Posterior vena cava (tissue), 2 donors: ENCODE measurements around the gene ANAPC10. TPM values are rescaled to one million over a fixed set of nuclear protein-coding genes. Genes with fewer than 3 reads are reported as not detected.
"Not testable (repeated sequence)": the region's sequence is repeated elsewhere in the genome, so short reads cannot be mapped to it uniquely, and the experiment has no call there.

Experiments
- DNase-seq: peaks from one replicate; pipeline ENCODE4 v3.0.0-alpha.2; 2020; ENCODE audit warnings: low spot score
- intact Hi-C, 2 donors: fragments of 100-400 bp; cut with DNase I; formaldehyde crosslinking; loops; one replicate each; pipeline versions ENCODE4 v1.14.1 to v1.14.2; 2022 to 2023
- total RNA-seq, 2 donors: library from RNA; stranded (reverse); fragmentation: NEBNext Ultra II Directional; extraction: Animal tissue kit (Norgen Biotek cat#: 25700); gene quantifications; one replicate each; pipeline ENCODE4 v1.2.1, GENCODE V29; 2021
- donor health status: DM: yes; HTN: yes; CAD: no.
- donor health status: DM: yes; HTN: yes; CAD: no.

ANAPC10 gene
- total RNA-seq, 2 donors from 2014 or later = 16.6 to 18.6 TPM

DNA sequence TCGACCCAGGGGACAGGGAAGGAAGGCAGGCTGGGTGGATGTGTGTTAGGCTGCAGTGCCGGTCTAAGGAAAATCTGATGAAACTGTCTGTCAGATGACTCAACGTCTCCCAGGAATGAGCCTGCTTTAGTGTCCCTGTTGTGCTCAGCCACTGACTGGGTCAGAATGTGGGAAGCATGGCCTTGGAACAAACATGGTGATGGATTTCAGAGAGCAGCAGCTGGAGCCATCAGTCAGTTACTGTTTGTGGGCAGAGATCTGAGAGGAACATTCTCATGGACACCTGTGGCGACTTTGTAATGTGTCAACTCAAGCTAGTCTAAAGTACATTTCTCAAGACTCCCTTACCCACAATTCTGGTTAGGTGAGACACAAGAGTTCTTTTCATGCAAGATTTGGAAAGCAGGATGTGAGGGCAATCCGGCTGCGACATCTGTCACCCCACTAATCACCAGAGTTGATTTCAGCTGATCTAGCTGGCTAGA, 63.2 kb downstream of the ANAPC10 start:
- intact Hi-C loops = no loop called here
- DNase-seq = no peak

DNA sequence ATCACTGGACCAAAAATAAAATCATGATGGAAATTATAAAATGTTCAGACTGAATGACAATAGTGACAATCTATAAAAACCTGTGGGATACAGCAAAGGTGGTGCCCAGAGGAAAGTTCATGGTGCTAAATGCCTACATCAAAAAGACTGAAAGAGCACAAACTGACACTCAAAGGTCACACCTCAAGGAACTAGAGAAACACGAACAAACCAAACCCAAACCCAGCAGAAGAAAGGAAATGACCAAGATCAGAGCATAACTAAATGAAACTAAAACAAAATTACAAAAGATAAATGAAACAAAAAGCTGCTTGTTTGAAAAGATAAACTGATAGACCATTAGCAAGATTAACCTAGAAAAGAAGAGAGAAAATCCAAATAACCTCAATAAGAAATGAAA, 78.7 kb downstream of the ANAPC10 start:
- DNase-seq = no peak
- intact Hi-C loops = no loop called here

DNA sequence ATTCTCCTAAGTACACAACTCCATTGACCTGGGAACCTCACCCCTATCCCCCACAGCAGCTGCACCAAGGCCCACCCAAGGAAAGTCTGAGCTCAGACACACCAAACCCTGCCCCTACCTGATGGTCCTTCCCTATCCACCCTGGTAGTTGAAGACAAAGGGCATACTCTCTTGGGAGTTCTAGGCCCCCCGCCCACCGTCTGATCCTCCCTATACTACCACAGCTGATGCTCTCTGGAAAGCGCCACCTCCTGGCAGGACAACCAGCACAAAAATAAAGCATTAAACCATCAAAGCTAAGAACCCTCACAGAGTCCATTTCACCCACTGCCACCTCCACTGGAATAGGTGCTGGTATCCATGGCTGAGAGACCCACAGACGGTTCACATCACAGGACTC, 83.6 kb downstream of the ANAPC10 start:
- intact Hi-C loops = loop anchor here in 1 of 2 donors (5.0 kb wide), 1 partner anchor 362 kb away; no protein-coding TSS in a partner anchor
- no peak for DNase-seq

DNA sequence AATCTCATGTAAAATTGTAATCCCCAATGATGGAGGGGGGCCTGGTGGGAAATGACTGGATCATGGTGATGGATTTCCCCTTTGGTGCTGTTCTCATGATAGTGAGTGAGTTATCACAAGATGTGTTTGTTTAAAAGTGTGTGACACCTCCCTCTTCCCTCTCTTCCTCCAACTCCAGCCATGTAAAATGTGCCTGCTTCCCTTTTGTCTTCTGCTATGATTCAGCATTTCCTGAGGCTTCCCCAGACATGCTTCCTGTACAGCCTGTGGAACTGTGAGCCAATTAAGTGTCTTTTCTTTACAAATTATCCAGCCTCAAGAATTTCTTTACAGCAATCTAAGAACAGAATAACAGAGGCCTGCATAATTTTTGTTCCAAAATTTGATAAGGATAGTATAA, 85.2 kb downstream of the ANAPC10 start:
- intact Hi-C loops = loop anchor here in 1 of 2 donors (5.0 kb wide), 1 partner anchor 361 kb away; no protein-coding TSS in a partner anchor

DNA sequence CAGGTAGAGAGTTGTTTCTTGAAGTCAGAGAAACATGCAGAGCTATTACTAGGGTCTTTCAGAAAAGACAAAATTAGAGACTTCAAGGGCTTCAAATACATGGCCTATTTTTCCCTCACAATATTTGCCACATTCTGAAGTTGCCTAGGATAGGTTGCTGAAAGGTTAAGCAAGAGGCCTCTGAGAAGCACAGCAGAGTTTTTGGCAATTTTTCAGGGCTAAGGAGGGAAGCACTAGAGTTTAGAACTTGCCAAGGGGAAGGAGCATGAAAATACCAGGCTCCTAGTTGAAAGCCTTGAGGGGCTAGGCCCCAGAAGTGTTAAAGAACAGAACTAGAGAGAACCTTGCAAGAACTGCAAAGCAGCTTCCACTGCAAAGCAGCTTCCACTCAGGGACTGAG, 86.4 kb downstream of the ANAPC10 start:
- DNase-seq = no peak
- intact Hi-C loops = loop anchor here in 1 of 2 donors (5.0 kb wide), 1 partner anchor 359 kb away; no protein-coding TSS in a partner anchor

More for the DNA sequence above, 85.2 kb downstream of the ANAPC10 start:
- no peak for DNase-seq

DNA sequence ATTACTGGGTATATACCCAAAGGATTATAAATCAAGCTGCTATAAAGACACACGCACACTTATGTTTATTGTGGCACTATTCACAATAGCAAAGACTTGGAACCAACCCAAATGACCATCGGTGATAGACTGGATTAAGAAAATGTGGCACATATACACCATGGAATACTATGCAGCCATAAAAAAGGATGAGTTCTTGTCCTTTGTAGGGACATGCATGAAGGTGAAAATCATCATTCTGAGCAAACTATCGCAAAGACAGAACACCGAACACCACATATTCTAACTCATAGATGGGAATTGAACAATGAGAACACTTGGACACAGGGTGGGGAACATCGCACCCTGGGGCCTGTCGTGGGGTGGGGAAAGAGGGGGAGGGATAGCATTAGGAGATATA, 87.7 kb downstream of the ANAPC10 start:
- intact Hi-C loops = loop anchor here in 1 of 2 donors (5.0 kb wide), 1 partner anchor 358 kb away; no protein-coding TSS in a partner anchor
- DNase-seq = not testable (repeated sequence)

DNA sequence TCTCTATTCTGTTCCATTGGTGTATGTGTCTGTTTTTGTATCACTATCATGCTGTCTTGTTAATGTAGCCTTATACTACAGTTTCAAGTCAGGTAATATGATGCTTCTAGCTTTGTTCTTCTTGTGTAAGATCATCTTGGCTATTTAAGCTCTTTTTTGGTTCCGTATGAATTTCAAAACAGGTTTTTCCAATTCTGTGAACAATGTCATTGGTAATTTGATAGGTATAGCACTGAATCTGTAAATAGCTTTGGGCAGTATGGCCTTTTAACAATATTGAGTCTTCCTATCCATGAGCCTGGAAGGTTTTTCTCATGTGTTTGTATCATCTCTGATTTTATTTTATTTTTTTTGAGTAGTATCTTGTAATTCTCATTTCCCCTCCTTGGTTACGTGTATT, 94.3 kb downstream of the ANAPC10 start:
- no peak for DNase-seq
- intact Hi-C loops = no loop called here

DNA sequence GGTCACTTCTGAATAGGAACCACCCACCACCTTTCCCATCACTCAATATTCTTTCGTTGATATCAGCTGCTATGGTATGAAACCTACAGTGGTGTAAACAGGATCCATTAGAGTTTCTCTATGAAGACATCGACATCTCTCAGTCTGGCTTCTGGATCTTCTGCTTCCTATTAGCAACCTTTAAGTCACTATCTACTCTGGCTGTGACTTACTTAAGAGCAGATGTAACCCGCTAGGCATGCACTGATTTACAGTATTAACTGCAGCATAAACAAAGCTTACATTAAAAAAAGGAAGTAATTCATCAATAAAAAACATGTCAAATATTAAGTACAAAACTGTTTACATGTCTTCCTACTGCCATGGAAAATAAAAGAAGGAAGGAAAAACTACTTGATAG, 96.4 kb downstream of the ANAPC10 start:
- no peak for DNase-seq
- intact Hi-C loops = no loop called here

DNA sequence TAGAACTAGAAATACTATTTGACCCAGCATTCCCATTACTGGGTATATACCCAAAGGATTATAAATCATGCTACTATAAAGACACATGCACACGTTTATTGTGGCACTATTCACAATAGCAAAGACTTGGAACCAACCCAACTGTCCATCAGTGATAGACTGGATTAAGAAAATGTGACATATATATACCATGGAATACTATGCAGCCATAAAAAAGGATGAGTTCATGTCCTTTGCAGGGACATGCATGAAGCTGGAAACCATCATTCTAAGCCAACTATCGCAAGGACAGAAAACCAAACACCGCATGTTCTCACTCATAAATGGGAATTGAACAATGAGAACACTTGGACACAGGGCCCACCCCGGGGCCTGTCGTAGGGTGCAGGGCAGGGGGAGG, 97.3 kb downstream of the ANAPC10 start:
- intact Hi-C loops, DNase-seq: not testable (repeated sequence)

DNA sequence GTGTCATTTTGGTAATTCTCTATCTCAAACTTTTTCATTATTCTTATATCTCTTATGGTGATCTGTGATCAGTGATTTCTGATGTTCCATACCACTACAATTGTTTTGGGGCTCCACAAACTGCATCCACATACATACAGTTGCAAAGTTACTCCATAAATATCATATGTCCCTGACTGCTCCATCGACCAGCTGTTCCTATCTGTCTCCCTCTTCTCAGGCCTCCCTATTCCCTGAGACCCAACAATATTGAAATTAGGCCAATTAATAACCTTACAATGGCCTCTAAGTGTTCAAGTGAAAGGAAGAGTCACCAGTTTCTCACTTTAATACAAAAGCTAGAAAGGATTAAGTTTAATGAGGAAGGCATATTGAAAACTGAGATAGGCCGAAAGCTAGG, 108.7 kb downstream of the ANAPC10 start:
- intact Hi-C loops = no loop called here

DNA sequence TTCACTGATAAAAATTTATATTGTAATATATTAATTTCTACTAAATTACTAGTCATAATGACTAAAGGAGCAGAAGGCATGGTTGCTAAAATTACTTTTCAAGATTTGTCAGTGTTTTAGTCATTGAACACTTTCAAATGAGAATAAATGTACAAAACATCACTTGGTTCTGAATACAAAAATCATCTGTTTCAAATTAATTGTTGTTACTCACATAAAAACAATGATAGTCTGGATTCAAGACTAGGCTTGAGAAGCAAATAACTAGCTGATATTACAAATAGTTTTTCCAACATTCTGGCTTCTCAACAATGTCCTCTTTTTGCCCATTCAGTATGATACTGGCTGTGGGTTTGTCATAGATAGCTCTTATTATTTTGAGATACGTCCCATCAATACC, 112.5 kb downstream of the ANAPC10 start:
- intact Hi-C loops = no loop called here
- no peak for DNase-seq

More for the DNA sequence above, 108.7 kb downstream of the ANAPC10 start:
- DNase-seq = no peak

DNA sequence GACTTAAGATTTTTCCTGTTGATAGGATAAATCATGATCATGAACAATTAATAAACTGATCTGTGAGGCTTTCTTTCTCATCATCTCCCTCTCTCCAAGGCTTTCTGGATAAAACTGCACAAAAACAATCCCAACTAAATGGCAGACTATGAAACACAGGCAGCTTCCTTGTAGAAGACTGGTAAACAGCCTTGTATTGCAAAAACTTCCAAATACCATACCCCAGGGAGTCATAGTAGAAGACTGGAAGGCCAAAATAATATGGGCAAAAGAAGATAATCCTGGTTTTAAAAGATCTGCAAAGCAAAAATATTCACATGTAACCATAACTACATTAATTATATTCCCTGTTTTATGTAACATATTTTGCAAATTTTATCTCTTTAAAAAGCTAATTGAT, 113.0 kb downstream of the ANAPC10 start:
- DNase-seq = no peak
- intact Hi-C loops = no loop called here

DNA sequence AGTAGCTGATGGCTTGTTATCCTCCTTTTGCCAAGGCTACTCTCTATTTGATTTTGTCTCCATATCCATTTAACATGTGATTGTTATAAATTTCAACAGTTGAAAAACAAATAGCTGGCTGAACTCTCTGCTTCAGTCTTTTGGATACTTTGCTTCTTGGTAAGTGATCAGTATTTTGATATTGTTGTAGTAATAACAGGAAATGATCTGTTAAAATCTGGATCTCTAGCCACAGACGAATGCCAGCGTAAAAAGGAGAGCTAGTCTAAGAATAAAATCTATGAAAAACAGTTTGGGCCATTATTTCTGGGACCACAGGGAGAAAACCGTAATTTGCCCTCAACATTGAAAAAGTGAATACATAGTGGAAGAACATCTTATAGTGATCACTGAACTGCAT, 113.8 kb downstream of the ANAPC10 start:
- intact Hi-C loops = no loop called here
- DNase-seq = no peak

DNA sequence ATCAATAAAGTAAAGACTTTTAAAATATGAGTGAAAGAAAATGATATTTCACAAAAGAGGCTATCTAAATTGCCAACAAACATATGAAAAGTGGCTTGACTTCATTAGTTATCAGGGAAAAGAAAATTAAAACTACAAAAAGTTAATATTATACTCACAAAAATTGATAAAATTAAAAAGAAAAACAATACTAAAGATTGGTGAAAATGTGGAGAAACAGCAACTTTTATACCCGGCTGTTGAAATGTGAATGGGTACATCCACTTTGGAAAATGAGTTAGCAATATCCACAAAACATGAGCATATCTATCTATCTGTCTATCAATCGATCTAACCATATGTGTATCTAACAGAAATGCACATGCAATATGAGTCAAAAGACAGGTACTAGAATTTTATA, 122.3 kb downstream of the ANAPC10 start:
- no peak for DNase-seq
- intact Hi-C loops = no loop called here

DNA sequence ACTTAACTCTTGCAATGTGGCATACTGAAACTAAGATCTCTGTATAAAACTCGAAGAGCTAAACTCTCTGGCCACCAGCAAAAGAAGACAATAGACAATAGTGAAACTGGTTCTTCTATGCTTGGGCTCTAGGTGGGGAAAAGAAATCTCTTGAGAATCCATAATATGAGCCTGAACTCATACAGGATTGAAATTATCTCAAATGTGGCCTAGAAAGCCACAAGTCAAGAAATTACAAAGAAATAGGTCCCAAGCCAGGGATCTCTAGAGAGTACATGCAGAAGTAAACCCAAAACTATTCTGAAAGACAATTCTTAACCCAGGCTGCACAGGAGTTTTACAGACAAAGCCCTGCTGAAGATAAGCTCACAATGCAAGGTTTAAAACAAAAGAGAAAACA, 127.4 kb downstream of the ANAPC10 start:
- DNase-seq = no peak
- intact Hi-C loops = no loop called here

DNA sequence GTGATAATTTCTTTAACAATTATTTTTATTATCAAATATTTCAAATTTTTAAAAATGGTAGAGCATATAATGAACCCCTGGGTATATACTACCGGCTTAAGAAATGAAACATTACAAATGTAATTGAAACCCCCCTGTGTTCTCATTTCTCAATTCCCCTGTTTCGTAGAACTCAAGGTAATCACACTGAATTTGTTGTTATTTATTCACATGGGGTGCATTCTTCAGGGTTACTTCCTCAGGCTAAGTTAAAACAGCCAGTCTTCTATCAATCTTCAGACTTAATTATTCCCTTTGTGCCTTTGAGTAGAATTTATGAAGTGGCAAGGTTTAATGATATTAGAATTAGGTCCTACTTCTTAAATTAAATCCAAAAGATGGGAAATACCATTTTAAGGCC, 128.2 kb downstream of the ANAPC10 start:
- intact Hi-C loops = no loop called here
- DNase-seq = no peak

DNA sequence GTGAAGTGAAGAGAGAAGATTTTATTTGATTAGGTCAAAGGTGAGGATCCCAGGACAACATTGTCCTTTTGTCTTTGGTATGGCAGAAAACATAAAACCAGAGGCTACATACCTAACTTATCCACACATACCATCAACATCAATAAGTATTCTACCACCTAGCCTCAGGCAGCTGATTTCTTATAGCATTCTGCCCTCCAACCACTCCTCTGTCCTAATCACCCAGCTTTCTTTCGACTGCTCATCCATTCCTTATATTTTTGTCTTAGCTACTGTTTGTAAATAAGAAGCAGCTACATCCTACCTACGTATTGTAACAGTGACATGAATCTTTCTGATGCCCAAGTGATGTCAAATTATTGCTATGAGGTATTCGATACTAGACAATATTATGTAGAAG, 129.4 kb downstream of the ANAPC10 start:
- intact Hi-C loops = no loop called here
- no peak for DNase-seq

DNA sequence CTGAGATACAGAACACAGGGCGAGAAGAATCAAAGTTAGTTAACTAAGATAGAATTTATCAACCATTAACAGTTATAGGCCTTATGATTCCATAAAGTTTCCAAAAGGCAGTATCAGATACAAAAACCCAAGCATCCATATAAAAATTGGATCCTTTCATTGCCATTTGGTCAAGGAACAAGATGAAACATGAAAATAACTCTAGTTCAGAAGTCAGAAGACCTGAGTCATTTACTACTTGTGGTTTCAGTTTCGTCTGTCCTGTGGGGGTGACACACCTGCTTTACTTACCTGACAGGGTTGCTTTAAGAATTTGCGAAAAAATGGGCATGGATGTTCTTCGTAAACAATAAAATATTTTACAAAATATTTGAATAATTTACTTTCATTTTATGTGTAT, 130.8 kb downstream of the ANAPC10 start:
- no peak for DNase-seq
- intact Hi-C loops = no loop called here

DNA sequence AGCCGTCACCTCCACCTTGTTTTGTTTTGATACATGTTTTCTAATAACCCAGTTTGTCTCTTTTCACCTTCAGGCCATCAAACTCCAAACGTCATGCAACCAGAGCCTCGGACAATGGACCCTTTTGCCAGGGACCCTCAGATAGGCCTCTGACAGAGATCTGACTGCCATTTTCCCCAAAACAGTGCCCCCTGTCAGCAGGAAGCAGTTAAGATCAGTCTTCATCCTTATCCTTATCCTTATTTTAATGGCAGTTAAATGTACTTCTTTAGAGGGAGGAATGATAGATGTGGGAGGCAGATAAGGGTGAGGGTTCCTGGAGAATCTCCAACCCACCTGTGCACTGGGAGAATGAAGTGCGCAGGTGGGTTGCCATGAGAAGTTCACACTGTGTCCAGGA, 135.7 kb downstream of the ANAPC10 start:
- no peak for DNase-seq
- intact Hi-C loops = no loop called here

DNA sequence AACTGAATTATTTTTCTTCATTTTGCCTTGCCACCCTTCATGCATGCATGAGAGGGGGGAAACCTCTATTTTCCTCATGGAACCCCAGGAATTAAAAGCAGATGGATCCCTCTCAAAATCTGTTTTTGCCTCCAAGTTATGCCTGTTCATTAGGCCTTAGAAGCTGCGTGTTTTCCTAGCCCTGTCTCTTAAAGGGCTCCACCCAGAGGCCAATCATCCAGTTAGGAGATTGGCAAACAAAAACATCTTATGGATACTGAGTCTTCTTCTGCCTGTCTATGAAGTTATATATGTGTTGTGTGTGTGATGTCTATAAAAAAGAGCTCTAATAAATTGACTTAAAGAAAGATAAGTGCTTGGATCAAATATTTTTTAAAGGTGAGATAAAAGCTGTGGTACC, 142.9 kb downstream of the ANAPC10 start:
- intact Hi-C loops = no loop called here
- no peak for DNase-seq

DNA sequence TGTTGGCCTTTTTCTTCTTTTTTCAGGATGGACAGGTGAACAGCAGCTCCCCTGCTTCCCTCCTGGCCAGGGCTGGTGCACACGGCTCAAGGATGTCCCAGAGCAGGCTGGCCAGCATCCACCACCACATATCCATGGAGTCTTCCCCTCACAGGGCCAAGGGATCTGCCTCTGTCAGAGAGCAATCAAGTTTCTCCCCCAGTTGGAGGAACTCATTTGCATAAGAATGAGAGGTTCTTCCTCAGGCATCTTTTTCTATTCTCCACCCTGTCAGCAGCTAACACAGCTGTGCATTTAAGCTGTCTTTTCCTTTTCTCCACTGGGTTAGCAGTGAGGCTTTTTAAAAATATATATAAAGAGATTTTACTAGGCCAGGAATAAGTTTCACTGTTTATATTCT, 143.8 kb downstream of the ANAPC10 start:
- intact Hi-C loops = no loop called here
- DNase-seq = no peak

DNA sequence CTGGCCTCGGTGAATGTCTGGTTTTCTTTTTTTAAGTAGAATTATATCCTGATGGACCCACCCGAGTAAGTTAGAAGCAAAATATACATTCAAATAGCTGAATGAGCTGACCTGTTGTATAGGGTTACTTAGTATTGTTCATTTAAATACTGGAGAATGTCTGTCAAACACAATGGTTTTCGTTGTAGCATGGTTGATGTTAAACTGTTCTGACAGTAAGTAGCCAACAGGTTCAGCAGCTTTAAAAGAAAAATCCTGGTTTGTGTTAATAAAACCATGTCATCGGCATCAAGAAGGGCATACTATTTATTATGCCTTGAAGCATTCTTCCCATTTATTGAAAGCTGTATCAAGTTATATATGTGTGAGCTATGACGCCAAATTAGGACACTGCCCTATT, 149.6 kb downstream of the ANAPC10 start:
- intact Hi-C loops = no loop called here

More for the DNA sequence above, 149.6 kb downstream of the ANAPC10 start:
- no peak for DNase-seq
